ENCODE data around the gene RALB. TPM values are rescaled to one million over a fixed set of nuclear protein-coding genes. Genes with fewer than 3 reads are reported as not detected.
A peak's percentile ranks its signal among the peaks of the same experiment; 100 is the strongest.

Gene RALB
- polyA plus RNA-seq, 1 experiment = 69.6 TPM

DNA sequence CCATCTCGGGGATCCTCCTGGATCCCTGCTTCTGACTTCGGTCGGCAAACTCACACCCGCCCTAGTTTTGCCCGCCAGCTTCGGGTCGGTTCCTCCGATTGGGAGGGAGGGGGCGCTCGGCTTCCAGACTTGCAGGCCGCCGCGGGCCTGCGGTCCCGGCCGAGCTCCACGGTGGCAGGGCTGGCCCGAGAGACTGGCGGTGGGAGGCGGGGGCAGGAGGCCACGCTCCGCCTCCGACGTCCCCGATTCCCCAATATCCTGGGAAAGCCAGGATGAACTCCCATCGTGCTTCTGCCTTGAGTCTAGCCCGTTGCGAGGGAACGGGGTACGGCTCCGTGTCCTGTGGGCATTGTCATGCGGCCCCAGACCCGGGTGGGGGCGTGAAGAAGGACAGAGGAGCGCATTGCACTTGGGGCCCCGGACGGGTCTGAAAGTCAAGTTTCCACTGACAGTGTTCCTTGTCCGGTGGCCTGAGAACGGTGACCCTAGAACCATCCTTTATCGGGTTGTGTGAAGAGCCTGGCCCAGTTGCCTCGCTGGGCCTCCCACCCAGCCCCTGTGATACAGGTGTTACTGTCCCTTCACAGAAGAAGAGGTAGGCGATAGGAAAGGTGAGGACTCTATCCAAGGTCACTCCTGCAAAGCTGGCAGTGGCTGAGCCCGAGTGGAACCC, 90.9 kb downstream of the RALB start:
- Histone ChIP-seq H3K9me3 (ENCODE audit: control insufficient read depth, insufficient read depth, low read length) (no peaks in the 10 kb centered on the region; the same call in 1 of the 2 replicates), H3K27ac (ENCODE audit: low read depth, low read length) (no peak overlapping the region), H3K4me3 (ENCODE audit: low read depth, low read length) (no peak overlapping the region), H3K27me3 (ENCODE audit: control insufficient read depth, insufficient read depth, low read length) (peaks cover 72% of the 10 kb centered on the region)
- TF ChIP-seq, protein P1, sequence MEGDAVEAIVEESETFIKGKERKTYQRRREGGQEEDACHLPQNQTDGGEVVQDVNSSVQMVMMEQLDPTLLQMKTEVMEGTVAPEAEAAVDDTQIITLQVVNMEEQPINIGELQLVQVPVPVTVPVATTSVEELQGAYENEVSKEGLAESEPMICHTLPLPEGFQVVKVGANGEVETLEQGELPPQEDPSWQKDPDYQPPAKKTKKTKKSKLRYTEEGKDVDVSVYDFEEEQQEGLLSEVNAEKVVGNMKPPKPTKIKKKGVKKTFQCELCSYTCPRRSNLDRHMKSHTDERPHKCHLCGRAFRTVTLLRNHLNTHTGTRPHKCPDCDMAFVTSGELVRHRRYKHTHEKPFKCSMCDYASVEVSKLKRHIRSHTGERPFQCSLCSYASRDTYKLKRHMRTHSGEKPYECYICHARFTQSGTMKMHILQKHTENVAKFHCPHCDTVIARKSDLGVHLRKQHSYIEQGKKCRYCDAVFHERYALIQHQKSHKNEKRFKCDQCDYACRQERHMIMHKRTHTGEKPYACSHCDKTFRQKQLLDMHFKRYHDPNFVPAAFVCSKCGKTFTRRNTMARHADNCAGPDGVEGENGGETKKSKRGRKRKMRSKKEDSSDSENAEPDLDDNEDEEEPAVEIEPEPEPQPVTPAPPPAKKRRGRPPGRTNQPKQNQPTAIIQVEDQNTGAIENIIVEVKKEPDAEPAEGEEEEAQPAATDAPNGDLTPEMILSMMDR (IDR thresholded peaks at IDR 0.05; ENCODE audit: low read depth, low read length) = peak; percentile 79
- DNase-seq (ENCODE audit: low read depth, low spot score) = peak; percentile 26
- POLR2A ChIA-PET = no interaction called here
- CTCF ChIA-PET = interaction anchor here (0.6 to 2.9 kb wide), 20 partner anchors 13 to 736 kb away, joined by 3 to 62 read pairs (median 4); no protein-coding TSS in a partner anchor

Small RNAs within 50 kb of the gene (small RNA-seq; reads per million reads assigned to genes)
- gene MTND4LP14 (ENCODE audit: insufficient read length, low read depth) = not detected

Other genes with a start within 250 kb of the RALB start
- 14.8 and 17.1 TPM in 2 replicates for gene EPB41L5, start 239.8 kb upstream of the RALB start, polyA plus RNA-seq (2011; rRNA removed)
- 21.8 and 24.3 TPM in 2 replicates for gene TMEM185B, start 29.5 kb upstream of the RALB start, polyA plus RNA-seq (2011; rRNA removed)
- gene INHBB, start 93.3 kb downstream of the RALB start, polyA plus RNA-seq (2011; rRNA removed) = 0.05 and 0.09 TPM in 2 replicates

Measured in AG04450 (cell line).